HEK293 (cell line): Measurements from ENCODE around the gene RAN.

Experiments used
- CTCF ChIP-seq: fragments of 450-650 bp; formaldehyde crosslinking; IDR thresholded peaks from 2 replicates; pipeline ENCODE4 v1.5.1; 2016; ENCODE audit warnings: missing biosample characterization, missing genetic modification characterization
- SP2 ChIP-seq: fragments of 450-650 bp; formaldehyde crosslinking; IDR thresholded peaks from 2 replicates; pipeline ENCODE4 v1.5.1; 2016; ENCODE audit warnings: missing biosample characterization, missing genetic modification characterization
- ZBTB26 ChIP-seq: fragments of 450-650 bp; formaldehyde crosslinking; optimal IDR thresholded peaks from 2 replicates; pipeline ENCODE3; 2016; ENCODE audit warnings: missing biosample characterization, mild to moderate bottlenecking, missing genetic modification characterization
- ZNF473 ChIP-seq: fragments of 450-650 bp; formaldehyde crosslinking; IDR thresholded peaks from 2 replicates; pipeline ENCODE4 v1.5.1; 2017; ENCODE audit warnings: missing biosample characterization, missing genetic modification characterization

- TF ChIP-seq CTCF (0 out of 2 replicates have a peak, but pooled peaks have one; percentile 23), ZBTB26 (tag by site-specific recombination) (peak; percentile 10), ZNF473 (tag by site-specific recombination) (no peak), SP2 (tag by site-specific recombination) (no peak)
Observed at GRCh38 chr12:130826151-130826801, 45.6 kb upstream of the RAN start.
